GM21423 (cell line): ENCODE results near the gene LDLRAP1.

Source experiments
- ATAC-seq: cut with Tn5 transposase; IDR thresholded peaks from one replicate; pipeline ENCODE4 v1.9.1; 2021; ENCODE audit warnings: mild to moderate bottlenecking, moderate library complexity; ENCODE audit not compliant: unreplicated experiment

LDLRAP1 gene

DNA sequence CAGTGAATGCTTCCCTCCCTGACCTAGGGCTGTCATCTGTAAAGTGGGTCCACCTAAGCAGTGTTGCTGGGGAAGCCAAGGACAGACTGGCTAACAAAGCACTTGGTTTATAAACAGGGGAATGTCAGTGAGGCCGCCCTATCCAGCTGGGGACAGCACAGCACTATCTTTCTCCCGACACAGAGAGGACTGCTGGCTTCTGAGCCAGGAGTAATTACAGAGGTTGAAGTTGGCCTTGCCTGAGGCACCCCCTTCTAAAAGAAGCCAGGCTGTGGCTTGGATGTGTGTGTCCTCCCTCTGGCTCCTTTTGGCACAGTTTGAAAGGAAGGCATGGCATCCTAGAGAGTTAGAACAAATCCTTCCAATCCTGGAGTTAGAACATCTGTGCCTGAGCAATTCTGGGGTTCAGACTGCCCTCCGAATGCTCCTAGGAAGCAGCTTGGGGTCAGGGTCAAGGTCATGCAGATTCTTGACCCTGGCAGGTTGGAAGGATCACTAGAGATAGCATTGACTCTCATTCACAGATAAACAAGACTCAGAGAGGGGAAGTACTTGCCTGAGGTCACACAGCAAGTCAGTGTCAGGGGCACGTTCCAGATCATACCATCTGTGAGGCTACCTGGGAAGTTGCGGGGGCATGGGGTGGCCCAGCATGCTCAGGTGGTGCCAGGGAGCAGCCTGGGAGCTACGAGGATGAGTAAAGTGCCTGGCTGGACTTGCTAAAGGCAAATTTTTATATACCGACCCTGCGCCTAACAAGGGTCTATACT lies 1.3 kb upstream of the LDLRAP1 start:
- ATAC-seq, result no peak

DNA sequence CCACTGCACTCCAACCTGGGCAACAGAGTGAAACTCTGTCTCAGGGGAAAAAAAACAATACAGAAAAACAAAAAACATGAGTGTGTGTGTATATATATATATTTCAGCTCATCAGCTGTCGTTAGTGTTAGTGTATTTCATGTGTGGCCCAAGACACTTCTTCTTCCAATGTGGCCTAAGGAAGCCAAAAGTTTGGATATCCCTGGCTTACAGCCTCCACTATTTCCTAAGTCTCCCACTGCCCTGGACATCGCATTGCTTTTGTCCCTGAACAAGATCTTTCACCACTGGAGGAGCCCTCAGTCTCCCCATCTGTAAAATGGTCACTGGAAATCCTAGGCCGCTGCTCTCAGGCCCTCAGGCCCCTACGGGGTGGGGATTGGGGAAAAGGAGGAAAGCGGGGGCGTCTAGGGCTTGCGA lies 391 bp upstream of the LDLRAP1 start:
- ATAC-seq, result no peak

DNA sequence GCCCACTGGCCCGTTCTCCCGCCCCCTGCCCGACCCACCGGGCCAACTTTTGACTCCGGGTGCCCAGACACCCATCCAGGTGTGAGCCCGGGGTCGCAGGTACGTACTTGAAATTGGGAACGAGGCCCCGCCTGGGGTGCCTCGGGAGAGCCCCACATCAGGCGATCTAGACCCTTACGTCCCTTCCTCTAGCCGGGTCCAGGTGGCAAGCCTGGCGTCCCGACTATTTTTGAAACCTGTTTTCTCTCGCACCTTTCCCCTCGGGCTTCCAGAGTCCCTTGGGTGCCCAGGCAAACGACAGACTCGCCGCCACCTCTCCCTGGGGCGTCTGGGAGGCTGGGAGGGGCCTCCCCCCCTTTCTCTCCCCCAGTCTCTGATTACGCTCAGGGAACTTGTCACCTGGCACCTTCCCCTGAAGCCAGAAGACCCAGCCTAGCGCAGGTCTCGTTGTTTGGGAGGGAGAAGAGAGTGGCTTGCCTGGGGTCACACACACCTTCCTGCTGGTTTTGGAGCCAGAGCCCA lies 898 bp downstream of the LDLRAP1 start:
- no peak for ATAC-seq

DNA sequence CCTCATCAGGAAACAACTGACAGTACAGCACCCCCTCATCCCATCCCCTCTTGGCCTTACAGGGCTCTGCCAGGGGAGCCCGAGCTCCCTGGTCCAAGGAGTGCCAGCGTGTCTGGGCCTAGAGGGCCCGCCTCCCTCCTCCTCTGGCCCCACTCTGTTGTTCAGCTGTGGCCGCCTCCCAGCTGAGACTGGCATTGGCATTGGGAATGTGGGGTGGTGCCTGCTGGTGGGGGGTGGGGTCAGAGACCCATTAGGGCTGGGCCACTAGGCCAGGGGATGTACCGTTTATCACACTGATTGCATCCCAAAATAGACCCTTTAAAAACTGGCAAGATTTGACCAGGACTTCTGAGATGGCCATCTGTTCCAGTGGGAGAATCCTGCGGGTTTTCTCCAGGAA lies 1.4 kb downstream of the LDLRAP1 start:
- no peak for ATAC-seq

DNA sequence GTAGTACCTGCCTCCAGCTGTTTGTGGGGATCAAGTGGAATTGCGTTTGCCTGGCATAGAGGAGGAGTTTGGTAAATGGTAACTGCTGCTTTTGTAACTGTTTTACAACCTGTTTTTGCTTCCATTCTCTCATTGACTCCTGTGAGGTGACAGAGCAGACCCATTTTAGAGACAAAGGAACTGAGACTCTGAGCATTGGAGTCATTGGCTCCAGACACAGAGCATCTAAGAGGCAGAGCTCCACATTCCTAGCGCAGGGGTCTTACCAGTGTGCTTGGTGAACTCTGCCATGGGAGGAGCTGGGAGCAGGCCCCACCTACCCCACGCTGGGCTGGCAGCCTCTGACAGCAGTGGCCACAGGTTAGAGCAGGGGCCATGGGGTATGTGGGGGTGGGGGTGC lies 2.4 kb downstream of the LDLRAP1 start:
- no peak for ATAC-seq

DNA sequence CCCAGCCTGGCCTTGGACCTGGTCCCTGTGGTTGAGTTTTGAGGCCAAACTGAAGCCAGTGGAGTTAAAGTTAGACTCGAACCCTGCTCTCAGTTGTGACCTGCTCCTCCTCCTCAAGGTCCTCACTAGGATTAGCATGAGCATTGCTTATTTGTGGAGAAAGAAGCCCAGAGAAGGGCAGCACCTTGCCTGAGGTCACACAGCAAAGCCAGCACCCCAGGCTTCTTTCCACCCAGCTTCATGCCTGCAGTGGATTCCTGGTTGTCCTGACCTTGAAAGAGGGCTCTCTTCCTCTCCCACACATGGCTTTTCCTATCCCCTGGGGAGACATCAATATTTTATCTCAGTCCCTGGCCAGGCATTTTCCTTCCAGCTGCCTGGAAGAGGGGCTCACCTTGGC lies 2.8 kb downstream of the LDLRAP1 start:
- no peak for ATAC-seq

DNA sequence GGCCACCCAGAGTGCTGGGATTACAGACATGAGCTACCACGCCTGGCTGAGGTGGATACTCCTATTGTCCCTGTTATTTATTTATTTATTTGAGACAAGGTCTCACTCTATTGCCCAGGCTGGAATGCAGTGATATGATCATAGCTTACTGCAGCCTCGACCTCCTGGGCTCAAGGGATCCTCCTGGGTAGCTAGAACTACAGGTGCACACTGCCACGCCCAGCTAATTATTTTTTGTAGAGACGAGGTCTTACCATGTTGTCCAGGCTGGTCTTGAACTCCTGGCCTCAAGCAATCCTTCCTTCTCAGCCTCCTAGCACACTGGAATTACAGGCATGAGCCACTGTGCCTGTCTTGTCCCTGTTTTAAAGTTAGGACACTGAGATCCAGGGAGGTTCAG lies 5.2 kb downstream of the LDLRAP1 start:
- no peak for ATAC-seq

DNA sequence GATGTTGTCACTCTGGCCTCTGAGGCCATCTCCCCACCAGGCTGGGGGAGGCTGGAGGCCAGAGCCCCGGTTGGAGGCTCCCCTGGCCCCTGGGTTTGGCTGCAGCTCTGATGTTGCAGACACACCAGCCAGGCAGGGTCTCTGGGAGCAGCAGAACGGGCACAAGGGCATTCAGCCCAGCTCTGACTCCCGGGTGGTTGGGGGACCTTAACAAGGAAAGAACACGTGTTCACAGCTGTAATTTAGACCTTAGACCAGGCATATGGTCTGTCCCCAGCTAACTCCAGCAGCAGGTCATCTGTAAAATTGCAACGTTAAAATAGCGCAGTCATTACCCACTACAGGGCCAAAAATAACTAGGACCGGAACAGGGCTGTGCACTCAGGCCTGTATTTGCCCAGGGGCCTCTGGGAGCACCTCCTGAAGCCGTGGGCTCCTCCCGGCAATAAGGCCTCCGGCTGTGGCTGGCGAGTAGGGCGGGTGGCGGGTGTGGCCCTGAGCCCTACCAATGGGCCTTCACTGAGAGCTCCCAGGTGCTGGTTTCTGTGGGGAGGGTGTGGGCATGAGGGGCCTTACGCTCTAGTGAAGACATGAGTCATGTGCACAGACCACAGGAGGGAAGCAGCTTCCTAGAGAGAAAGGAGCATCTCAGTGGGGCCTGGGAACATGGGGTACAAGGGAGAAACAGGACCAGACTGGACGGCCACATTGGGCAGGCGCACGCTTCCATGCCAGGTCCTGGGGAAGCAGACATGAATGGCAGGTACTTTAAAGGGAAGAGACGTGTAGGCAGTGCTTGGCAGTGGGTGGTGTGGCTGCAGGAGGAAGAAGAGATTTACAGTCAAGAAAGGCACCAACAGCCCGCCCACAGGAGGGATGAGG lies 6.1 kb downstream of the LDLRAP1 start:
- ATAC-seq, result peak; percentile 92

DNA sequence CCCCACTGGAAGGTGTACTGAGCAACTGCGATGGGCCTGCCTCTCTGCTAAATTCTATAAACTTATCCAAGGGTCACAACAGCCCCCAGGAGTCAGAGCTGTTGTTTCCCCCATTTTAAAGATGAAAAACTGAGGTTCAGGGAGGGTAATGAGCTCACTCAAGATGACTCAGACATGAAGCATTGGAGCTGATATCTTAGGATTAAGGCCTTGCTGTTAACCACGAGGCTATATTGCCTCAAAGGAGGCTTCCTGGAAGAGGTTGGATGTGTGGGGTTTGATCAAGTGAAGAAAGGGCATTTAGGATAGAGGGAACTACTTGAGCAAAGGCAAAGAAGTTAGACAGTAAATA lies 6.7 kb downstream of the LDLRAP1 start:
- ATAC-seq, result no peak

DNA sequence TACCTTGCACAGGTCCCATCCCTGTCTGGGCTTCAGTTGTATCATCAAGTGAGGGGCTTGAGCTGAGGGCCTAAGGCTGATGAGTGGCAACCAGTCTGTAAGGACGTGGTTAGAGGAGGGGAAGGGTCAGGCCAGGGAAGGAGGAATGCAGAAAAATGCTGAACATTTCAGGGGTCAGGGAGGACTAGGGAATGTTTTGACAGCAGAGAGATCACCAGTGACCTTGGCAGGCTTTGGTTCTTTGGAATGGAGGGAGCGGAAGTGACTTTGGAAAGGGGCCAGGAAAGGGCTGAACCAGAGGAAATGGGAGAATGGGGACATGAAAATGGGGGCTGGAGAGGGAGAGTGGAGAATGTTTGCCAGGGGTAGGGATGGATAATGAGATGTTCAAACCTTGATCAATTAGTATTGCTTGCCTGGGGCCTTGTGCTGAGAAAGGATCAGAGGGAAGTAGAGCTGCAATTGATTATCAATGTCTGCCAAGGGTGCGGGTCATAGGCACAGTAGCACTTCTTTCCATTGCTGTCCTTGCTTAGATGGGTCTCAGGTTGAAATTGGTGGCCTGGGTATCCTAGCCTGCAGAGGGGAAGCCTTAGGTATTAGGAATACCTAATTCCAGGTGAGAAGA lies 7.4 kb downstream of the LDLRAP1 start:
- ATAC-seq, result no peak

DNA sequence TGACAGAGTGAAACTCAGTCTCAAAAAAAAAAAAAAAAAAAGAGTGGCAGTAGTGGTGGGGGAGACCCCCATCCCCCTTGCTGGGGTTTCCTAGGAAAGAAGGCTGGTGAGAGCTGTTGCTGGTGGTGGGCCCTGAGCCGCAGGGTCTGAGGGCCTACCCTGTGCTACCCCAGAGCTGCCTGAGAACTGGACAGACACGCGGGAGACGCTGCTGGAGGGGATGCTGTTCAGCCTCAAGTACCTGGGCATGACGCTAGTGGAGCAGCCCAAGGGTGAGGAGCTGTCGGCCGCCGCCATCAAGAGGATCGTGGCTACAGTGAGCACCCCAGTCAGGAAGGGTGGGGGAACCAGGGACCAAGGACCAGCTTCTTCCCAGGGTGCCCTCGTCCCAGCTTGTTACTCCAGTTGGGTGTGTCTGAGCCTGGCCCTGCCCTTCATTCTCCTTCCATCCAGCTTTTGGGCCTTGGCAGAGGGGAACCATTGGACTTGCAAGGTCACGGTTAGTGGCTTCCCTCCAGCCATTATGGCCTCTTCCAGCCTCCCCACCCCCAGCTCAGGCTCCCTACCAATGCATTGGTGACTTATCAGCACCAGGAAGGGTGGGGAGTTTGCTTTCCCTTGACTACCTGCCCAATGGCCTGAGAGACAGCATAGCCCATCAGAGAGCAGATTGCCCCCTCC lies 10.5 kb downstream of the LDLRAP1 start:
- no peak for ATAC-seq

DNA sequence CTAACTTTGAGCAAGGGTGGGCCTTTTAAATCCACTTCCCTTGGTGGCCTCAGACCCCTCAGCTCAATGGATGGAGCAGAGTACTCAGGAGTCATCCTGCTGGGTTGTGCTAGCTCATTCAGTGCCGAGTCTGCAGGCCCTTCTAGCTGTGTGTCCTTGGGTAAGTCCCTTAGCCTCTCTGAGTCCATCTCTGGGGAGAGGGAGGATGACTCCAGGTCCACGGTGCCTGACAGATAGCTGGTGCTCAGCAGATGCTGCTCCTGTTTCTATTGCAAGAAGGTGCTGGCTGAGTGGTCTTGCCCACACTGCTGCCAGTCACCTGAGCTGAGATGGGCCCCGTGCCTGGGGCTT lies 11.0 kb downstream of the LDLRAP1 start:
- no peak for ATAC-seq

DNA sequence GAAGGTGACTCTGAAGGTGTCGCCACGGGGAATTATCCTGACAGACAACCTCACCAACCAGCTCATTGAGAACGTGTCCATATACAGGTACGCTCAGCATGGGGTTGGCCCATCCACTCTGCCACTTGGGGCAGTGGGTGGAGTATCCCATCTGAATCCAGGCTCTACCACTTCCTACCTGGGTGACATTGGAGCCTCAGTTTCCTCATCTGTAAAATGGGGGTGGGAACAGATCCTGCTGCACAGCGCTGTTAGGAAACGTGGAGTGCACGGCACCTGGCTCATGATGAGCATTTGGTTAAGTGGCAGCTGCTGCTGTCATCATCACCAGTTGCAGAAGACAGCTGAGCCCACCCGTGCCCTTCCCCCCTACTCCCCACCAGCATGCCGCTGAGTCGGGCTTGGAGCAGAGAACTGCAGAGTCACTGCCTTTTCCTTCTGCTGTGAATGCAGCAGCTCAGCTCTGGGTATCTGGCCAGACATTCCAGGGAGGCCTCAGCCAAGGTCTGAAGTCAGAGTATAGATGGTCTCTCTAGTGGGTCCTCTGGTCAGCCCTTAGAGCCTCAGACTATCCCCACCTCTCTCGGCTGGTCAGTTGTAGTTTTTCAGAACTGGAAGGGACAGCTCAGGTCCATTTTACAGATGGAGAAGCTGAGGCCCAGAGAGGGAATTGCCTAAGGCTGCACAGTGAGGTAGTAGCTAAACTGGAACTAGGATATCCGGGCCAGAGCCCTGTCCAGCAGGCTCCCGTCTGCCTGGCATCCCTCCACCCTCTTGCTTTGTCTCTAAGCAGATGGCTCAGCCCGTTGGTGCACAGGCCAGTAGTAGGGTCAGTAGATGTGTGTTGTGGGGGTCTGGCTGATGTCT lies 11.7 kb downstream of the LDLRAP1 start:
- no peak for ATAC-seq

DNA sequence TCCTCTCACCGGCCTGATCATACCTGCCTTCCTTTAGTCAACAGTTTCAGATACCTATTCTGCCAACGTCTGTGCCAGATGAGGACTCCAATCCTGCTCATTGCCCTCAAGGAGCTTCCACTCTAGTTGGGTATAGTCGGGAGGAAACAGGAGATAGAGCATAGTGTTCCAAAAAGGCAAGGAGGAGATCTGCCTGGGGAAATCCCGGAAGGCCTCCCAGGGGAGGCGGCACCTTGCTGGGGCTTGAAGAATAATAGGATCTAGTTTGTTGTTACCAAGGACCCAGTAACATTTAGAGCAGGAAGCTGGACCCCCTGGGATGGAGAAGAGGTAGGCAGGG lies 12.3 kb downstream of the LDLRAP1 start:
- ATAC-seq, result no peak

DNA sequence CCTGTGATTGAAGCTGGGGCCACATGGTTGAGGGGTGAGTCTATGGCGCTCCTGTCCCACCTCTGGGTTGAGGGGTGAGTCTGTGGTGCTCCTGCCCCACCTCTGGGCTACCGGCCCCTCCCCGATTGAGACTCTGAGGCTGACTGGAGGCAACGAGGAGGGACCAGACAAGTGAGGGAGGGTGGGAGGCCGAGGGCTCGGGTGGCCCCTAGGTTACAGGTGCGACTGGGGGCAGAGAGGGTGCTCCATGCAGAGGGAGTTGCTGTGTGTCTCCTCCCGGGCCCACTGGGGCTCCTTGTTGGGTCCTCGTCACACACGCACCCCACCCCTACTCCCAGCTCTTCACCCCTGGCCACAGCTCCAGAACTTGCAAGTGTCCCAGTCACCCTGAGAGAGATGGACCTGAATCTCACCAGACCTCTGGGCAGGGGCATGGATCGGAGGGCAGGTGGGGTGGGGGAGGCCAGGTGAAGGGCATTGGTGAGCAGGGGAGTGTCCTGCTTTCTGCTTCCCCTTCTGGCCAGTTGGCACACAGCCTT lies 12.8 kb downstream of the LDLRAP1 start:
- ATAC-seq, result no peak

DNA sequence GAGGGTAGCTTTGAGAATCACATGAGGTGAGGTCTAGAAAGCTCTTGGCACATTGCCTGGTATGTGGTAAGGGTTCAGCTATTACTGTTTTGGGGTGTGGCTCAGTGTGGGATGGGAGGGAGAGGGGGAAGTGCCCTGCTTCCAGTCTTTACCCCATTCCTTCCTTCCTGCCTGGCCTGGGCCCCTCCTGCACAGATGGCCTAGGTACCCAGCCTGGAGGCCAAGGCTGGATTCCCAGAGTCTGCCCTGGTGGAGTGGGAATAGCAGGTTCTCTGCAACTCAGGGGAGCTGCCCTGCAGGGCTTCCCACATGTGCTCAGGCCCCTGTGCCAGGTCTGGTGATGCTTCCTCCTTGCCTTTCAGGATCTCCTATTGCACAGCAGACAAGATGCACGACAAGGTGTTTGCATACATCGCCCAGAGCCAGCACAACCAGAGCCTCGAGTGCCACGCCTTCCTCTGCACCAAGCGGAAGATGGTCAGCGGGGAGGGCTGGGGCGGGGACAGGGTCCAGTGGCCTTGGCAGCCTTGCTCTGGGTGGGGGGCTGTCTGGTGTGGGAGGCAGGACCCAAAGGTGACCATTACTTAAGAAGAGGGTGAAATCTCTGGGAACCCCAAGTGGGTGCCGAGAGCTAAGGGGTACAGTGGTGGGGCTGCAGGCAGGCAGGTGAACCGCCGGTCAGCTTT lies 13.5 kb downstream of the LDLRAP1 start:
- ATAC-seq, result no peak

DNA sequence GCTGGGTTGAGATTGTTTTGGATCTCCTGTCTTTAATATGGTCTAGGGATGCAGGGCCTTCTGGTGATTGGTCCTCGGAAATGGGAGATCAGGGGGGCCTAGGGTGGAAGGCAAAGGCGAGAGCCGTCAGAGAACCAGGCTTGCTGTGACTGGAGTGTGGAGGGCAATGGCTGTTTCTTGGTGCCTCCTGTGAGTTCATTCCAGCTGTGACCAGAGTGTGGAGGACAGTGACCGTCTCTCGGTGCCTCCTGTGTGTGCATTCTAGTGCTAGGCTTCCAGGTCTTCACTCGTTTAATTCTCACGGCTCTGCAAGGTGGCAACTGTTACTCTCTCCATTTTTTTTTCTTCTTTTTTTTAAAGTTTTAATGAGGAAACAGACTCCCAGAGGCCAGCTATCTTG lies 14.1 kb downstream of the LDLRAP1 start:
- no peak for ATAC-seq

DNA sequence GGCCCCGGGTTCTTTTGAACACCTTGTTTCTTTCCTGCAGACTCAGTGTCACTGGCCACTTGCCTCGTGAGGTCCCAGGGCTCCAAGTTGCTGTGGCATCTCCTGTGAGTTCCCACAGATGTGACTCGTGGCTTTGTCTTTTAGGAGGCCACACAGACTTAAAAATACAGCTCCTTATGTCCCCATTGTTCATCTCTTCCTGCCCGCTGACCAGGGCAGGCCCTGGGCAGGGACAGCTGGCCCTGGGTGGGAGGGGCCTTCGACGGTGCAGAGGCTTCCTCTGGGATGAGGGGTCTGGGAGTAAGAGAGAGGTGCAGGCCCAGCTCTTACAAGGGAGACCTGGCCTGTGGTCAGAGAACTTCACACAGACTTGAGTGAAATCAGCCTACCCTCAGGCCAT lies 15.6 kb downstream of the LDLRAP1 start:
- no peak for ATAC-seq

DNA sequence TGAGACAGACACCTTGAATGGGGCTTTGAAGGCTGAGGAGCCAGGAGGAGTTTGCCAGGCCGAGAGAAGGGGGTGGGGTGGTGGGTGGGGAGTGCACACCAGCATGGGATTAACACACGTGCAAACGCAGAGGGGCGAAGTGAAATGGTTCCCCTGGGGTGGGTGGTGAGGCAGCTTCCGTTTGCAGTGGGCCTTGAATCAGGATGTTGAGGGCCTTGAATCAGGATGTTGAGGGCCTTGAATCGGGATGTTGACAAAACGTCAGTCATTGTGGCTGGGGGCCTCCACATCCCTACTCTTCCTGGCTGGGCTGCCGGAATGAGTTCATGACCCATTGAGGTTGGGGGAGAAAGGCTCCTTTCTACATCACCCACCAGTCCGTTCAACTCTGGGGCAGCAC lies 16.6 kb downstream of the LDLRAP1 start:
- ATAC-seq, result no peak

DNA sequence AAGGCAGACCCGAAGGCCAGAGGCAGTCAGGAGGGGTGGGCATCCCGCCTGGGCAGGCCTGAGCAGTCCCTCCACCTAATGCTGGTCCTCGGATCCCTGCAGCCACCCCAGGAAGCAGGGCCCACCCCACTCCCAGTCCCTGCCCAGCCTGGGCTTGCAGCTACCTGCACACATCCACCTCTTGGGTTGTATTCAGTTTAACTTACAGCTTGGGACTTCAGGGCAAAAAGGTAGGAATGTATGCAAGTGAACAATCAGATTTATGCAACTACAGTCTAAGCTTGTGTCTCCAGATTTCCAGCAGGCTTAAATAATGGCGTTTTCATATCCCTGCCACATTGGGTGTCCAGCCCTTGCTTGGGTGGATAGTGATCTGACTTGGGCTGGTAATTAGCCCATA lies 17.4 kb downstream of the LDLRAP1 start:
- no peak for ATAC-seq
